Neural crest cell (in vitro differentiated cells): Measurements from ENCODE around the gene LRP11. TPM values are rescaled to one million over a fixed set of nuclear protein-coding genes. Genes with fewer than 3 reads are reported as not detected.
"Not testable (repeated sequence)": the region's sequence is repeated elsewhere in the genome, so short reads cannot be mapped to it uniquely, and the experiment has no call there.

ENCODE experiments used
- DNase-seq: peaks from one replicate; pipeline ENCODE4 v3.0.0; 2021; ENCODE audit warnings: low read depth, mixed read lengths, low spot score
- H3K27ac Mint-ChIP-seq: one replicate; pipeline ENCODE4 v1.8.0; 2021; ENCODE audit warnings: mild to moderate bottlenecking, mixed read lengths; ENCODE audit not compliant: unreplicated experiment
- H3K27me3 Mint-ChIP-seq: 2 replicates; pipeline ENCODE4 v1.8.0; 2021; ENCODE audit warnings: low read depth, mild to moderate bottlenecking, mixed read lengths
- H3K36me3 Mint-ChIP-seq: 2 replicates; pipeline ENCODE4 v1.8.0; 2021; ENCODE audit warnings: low read depth, mild to moderate bottlenecking, mixed read lengths
- H3K4me1 Mint-ChIP-seq: 2 replicates; pipeline ENCODE4 v1.8.0; 2021; ENCODE audit warnings: mixed read lengths
- H3K4me3 Mint-ChIP-seq: one replicate; pipeline ENCODE4 v1.8.0; 2021; ENCODE audit warnings: mild to moderate bottlenecking, mixed read lengths
- H3K9me3 Mint-ChIP-seq: 2 replicates; pipeline ENCODE4 v1.8.0; 2021; ENCODE audit warnings: mixed read lengths
- CTCF ChIP-seq: fragments of 200-600 bp; sonication (generic); conservative IDR thresholded peaks from 2 replicates; pipeline ENCODE4 v1.5.0; 2021; ENCODE audit warnings: antibody characterized with exemption, mild to moderate bottlenecking
- total RNA-seq: library from RNA; stranded (reverse); gene quantifications from 2 replicates; pipeline ENCODE4 v1.2.1, GENCODE V29; 2021

LRP11 gene
- total RNA-seq, 1 donor from 2014 or later, result 29.8 TPM

- Mint-ChIP-seq H3K36me3 (peaks cover 5% of the 10 kb centered on the region), H3K27me3 (peaks cover 28% of the 10 kb centered on the region), H3K4me3 (no peak overlapping the region), H3K4me1 (no peaks in the 10 kb centered on the region), H3K27ac (no peak overlapping the region), H3K9me3 (peaks cover 11% of the 10 kb centered on the region)
- TF ChIP-seq CTCF, result no peak
- no peak for DNase-seq
These were observed 45.7 kb upstream of the LRP11 start for GRCh38 chr6:149909701-149910470.

- H3K4me1 Mint-ChIP-seq, H3K36me3 Mint-ChIP-seq, H3K4me3 Mint-ChIP-seq, H3K27ac Mint-ChIP-seq, DNase-seq: not testable (repeated sequence)
- H3K9me3 Mint-ChIP-seq, result peaks cover 11% of the 10 kb centered on the region
- H3K27me3 Mint-ChIP-seq, result peaks cover 22% of the 10 kb centered on the region
These were observed 44.3 kb upstream of the LRP11 start for GRCh38 chr6:149908480-149908879.

GRCh38 chr6:149907317-149907716 is 43.2 kb upstream of the LRP11 start:
- no peak for TF ChIP-seq CTCF
- H3K27me3 Mint-ChIP-seq, result peaks cover 13% of the 10 kb centered on the region
- H3K36me3 Mint-ChIP-seq, result peaks cover 5% of the 10 kb centered on the region
- DNase-seq, result no peak
- no peaks in the 10 kb centered on the region for H3K4me1 Mint-ChIP-seq
- no peak overlapping the region for H3K4me3 Mint-ChIP-seq
- no peak overlapping the region for H3K27ac Mint-ChIP-seq
- H3K9me3 Mint-ChIP-seq, result peaks cover 11% of the 10 kb centered on the region

- Mint-ChIP-seq H3K9me3 (peaks cover 10% of the 10 kb centered on the region), H3K4me1 (no peaks in the 10 kb centered on the region)
These were observed 42.2 kb upstream of the LRP11 start for GRCh38 chr6:149906405-149906804.

GRCh38 chr6:149905911-149906371 is 41.8 kb upstream of the LRP11 start:
- Mint-ChIP-seq H3K4me3 (no peak overlapping the region), H3K27ac (no peak overlapping the region), H3K36me3 (peaks cover 5% of the 10 kb centered on the region), H3K9me3 (peaks cover 8% of the 10 kb centered on the region), H3K4me1 (no peaks in the 10 kb centered on the region), H3K27me3 (peaks cover 7% of the 10 kb centered on the region)
- TF ChIP-seq CTCF, result no peak
- no peak for DNase-seq

More at GRCh38 chr6:149906405-149906804, 42.2 kb upstream of the LRP11 start:
- DNase-seq, result no peak
- H3K27ac Mint-ChIP-seq, result no peak overlapping the region
- peaks cover 11% of the 10 kb centered on the region for H3K27me3 Mint-ChIP-seq
- no peak for TF ChIP-seq CTCF
- H3K4me3 Mint-ChIP-seq, result no peak overlapping the region
- H3K36me3 Mint-ChIP-seq, result peaks cover 5% of the 10 kb centered on the region

- Mint-ChIP-seq H3K36me3 (peaks cover 5% of the 10 kb centered on the region), H3K9me3 (peaks cover 8% of the 10 kb centered on the region), H3K27ac (no peak overlapping the region), H3K27me3 (peaks cover 5% of the 10 kb centered on the region), H3K4me1 (no peaks in the 10 kb centered on the region), H3K4me3 (no peak overlapping the region)
- DNase-seq, result no peak
- no peak for TF ChIP-seq CTCF
These were observed 41.3 kb upstream of the LRP11 start for GRCh38 chr6:149905371-149905910.
